Measurements from ENCODE around the gene IGDCC3.

- TF ChIP-seq POLR2AphosphoS5 (IDR thresholded peaks at IDR 0.05; ENCODE audit: borderline replicate concordance, low read depth, low read length) = no peak
- TF ChIP-seq EZH2 (IDR thresholded peaks at IDR 0.05) = no peak
- TF ChIP-seq FOXP2 (optimal IDR thresholded peaks at IDR 0.05; ENCODE audit: control extremely low read depth, extremely low read length, insufficient read depth) = no peak
These were observed 42.3 kb downstream of the IGDCC3 start for GRCh38 chr15:65335278-65336055.

All from SK-N-MC (cell line).